Endothelial cell (in vitro differentiated cells): ENCODE data around the gene CBLL1. TPM values are rescaled to one million over a fixed set of nuclear protein-coding genes. Genes with fewer than 3 reads are reported as not detected.

ENCODE experiments used
- DNase-seq: peaks from one replicate; pipeline ENCODE4 v3.0.0; 2021; ENCODE audit warnings: low spot score
- H3K27ac Mint-ChIP-seq: one replicate; pipeline ENCODE4 v1.8.0; 2021; ENCODE audit warnings: mixed read lengths, inconsistent platforms; ENCODE audit not compliant: unreplicated experiment
- H3K27me3 Mint-ChIP-seq: one replicate; pipeline ENCODE4 v1.8.0; 2021; ENCODE audit warnings: mild to moderate bottlenecking, moderate library complexity, mixed read lengths, inconsistent platforms; ENCODE audit not compliant: unreplicated experiment
- H3K36me3 Mint-ChIP-seq: one replicate; pipeline ENCODE4 v1.8.0; 2021; ENCODE audit warnings: mild to moderate bottlenecking, low read depth, mixed read lengths, inconsistent platforms; ENCODE audit not compliant: unreplicated experiment
- H3K4me1 Mint-ChIP-seq: one replicate; pipeline ENCODE4 v1.8.0; 2021; ENCODE audit warnings: mild to moderate bottlenecking, mixed read lengths, inconsistent platforms; ENCODE audit not compliant: unreplicated experiment
- H3K4me3 Mint-ChIP-seq: one replicate; pipeline ENCODE4 v1.8.0; 2021; ENCODE audit warnings: mild to moderate bottlenecking, mixed read lengths, inconsistent platforms; ENCODE audit not compliant: unreplicated experiment
- H3K9me3 Mint-ChIP-seq: one replicate; pipeline ENCODE4 v1.8.0; 2021; ENCODE audit warnings: mixed read lengths, inconsistent platforms; ENCODE audit not compliant: unreplicated experiment
- long read RNA-seq: library from polyadenylated mRNA; unstranded; transcript quantifications from one replicate; pipeline ENCODE4 v2.0.0, GENCODE V29; 2020; ENCODE audit not compliant: unreplicated experiment
- total RNA-seq: library from RNA; stranded (reverse); fragmentation: NEBNext Ultra II Directional; extraction: Animal tissue kit (Norgen Biotek cat#: 25700); gene quantifications from one replicate; pipeline ENCODE4 v1.2.1, GENCODE V29; 2021; ENCODE audit not compliant: unreplicated experiment
- TF ChIP-seq, protein P1 (sequence below): fragments of 200-600 bp; sonication (generic); IDR thresholded peaks from one replicate; pipeline ENCODE4 v1.5.0; 2021; ENCODE audit warnings: antibody characterized with exemption; ENCODE audit not compliant: unreplicated experiment

CBLL1 gene
- 37.4 TPM for total RNA-seq
- long read RNA-seq, full-length matches to known transcripts: 3 of 3 reads
- long read RNA-seq, partial matches to known transcripts: 0 of 3 reads
- long read RNA-seq, other reads (novel, unspliced or antisense): 0 of 3 reads

DNA sequence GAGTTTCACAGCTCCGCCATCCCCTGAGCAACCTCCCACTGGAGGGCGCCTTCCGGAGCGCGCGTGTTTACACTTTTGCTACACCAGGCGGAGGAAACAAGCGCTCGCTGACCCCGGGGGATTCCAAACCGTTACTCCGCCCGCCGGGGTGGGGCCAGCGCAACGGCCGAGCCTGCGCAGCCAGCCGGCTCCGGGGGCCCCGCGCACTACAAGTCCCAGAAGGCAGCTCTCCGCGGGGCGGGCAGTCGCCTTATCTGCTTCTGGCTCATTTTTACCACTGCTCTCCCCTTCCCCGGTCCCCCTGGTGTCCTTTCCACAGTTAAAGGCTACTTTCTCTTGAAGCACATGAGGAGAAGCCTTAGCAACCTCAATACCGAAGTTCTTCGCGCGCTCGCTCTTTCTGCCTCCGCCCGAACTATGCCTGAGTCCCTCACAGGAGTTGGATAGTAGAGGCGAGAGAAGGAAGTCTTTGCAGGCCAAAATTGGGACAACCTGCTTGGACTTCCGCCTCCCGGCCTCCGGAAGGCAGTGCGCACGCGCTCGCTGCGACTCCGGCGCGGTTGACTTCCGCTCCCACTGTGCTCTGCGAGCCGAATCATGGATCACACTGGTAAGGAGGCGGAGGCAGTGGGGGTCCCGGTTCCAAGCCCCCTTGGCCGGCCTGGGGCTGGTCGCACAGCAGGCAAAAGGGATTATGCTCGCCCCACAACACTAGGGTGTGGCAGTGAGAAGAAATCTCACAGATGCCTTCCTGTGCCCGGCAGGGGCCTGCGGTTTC, at the start of gene CBLL1:
Gene CBLL1 (plus strand): TSS at position 576 of the 778 bp plus-strand sequence. CDS start 22 bp downstream, at position 598.
- TF ChIP-seq, protein P1, sequence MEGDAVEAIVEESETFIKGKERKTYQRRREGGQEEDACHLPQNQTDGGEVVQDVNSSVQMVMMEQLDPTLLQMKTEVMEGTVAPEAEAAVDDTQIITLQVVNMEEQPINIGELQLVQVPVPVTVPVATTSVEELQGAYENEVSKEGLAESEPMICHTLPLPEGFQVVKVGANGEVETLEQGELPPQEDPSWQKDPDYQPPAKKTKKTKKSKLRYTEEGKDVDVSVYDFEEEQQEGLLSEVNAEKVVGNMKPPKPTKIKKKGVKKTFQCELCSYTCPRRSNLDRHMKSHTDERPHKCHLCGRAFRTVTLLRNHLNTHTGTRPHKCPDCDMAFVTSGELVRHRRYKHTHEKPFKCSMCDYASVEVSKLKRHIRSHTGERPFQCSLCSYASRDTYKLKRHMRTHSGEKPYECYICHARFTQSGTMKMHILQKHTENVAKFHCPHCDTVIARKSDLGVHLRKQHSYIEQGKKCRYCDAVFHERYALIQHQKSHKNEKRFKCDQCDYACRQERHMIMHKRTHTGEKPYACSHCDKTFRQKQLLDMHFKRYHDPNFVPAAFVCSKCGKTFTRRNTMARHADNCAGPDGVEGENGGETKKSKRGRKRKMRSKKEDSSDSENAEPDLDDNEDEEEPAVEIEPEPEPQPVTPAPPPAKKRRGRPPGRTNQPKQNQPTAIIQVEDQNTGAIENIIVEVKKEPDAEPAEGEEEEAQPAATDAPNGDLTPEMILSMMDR: peak; percentile 7
- Mint-ChIP-seq H3K9me3 (no peaks in the 10 kb centered on the region), H3K36me3 (peaks cover 10% of the 10 kb centered on the region), H3K27me3 (peaks cover 6% of the 10 kb centered on the region), H3K27ac (peak within 1 kb of the TSS; percentile 98), H3K4me3 (peak within 1 kb of the TSS; percentile 98), H3K4me1 (peaks cover 27% of the 10 kb centered on the region)
- peak; percentile 98 for DNase-seq

GRCh38 chr7:107694386-107694785, 49.6 kb upstream of the CBLL1 start:
- no peaks in the 10 kb centered on the region for H3K36me3 Mint-ChIP-seq
- no peak for DNase-seq
- H3K9me3 Mint-ChIP-seq: no peaks in the 10 kb centered on the region
- H3K27me3 Mint-ChIP-seq: peaks cover 6% of the 10 kb centered on the region
- no peak overlapping the region for H3K4me3 Mint-ChIP-seq
- H3K4me1 Mint-ChIP-seq: peaks cover 44% of the 10 kb centered on the region
- TF ChIP-seq, protein P1: no peak
- peak overlapping the region; percentile 25 for H3K27ac Mint-ChIP-seq

- H3K4me3 Mint-ChIP-seq: no peak overlapping the region
- H3K36me3 Mint-ChIP-seq: no peaks in the 10 kb centered on the region
- H3K4me1 Mint-ChIP-seq: peaks cover 32% of the 10 kb centered on the region
- TF ChIP-seq, protein P1: no peak
- no peaks in the 10 kb centered on the region for H3K9me3 Mint-ChIP-seq
- H3K27ac Mint-ChIP-seq: no peak overlapping the region
- peaks cover 6% of the 10 kb centered on the region for H3K27me3 Mint-ChIP-seq
- DNase-seq: no peak
Observed at GRCh38 chr7:107696330-107696946, 47.5 kb upstream of the CBLL1 start.

- TF ChIP-seq, protein P1: no peak
- H3K27ac Mint-ChIP-seq: no peak overlapping the region
- DNase-seq: no peak
- no peak overlapping the region for H3K4me3 Mint-ChIP-seq
- H3K4me1 Mint-ChIP-seq: peaks cover 30% of the 10 kb centered on the region
- H3K36me3 Mint-ChIP-seq: no peaks in the 10 kb centered on the region
- no peaks in the 10 kb centered on the region for H3K9me3 Mint-ChIP-seq
- H3K27me3 Mint-ChIP-seq: peaks cover 4% of the 10 kb centered on the region
Observed at GRCh38 chr7:107697321-107698049, 46.5 kb upstream of the CBLL1 start.
